K562 (cell line): Measurements from ENCODE around the gene NR1H2. TPM values are rescaled to one million over a fixed set of nuclear protein-coding genes. Genes with fewer than 3 reads are reported as not detected.
A peak's percentile ranks its signal among the peaks of the same experiment; 100 is the strongest.

Experiments
- ARID3A ChIP-seq: IDR thresholded peaks from 2 replicates; pipeline ENCODE4 v1.6.1; 2012; ENCODE audit warnings: low read depth, low read length, improper control_type of control experiment, borderline replicate concordance
- BACH1 ChIP-seq: fragments of 200-800 bp; sonication (Bioruptor generic); IDR thresholded peaks from 2 replicates; pipeline ENCODE4 v1.6.1; 2016; ENCODE audit warnings: missing genetic modification characterization, missing compliant biosample characterization
- CEBPG ChIP-seq, 3 experiments: fragments of 200-800 bp in 1 of 3; sonication (Bioruptor generic) in 1 of 3; sonication (generic) in 1 of 3; formaldehyde crosslinking in 1 of 3; IDR thresholded peaks in 2 of 3; conservative IDR thresholded peaks in 1 of 3; 2 replicates each; pipeline versions ENCODE4 v1.6.1 to v1.8.0; 2016 to 2022; ENCODE audit warnings: missing compliant biosample characterization in 2 of 3, missing genetic modification characterization in 2 of 3, mild to moderate bottlenecking in 1 of 3, missing genetic modification reagents in 1 of 3
- ELF2 ChIP-seq: fragments of 250-450 bp; sonication (Bioruptor Pico); IDR thresholded peaks from 2 replicates; pipeline ENCODE4 v1.5.0; 2021; ENCODE audit warnings: mild to moderate bottlenecking
- FOXA1 ChIP-seq: fragments of 450-650 bp; IDR thresholded peaks from 2 replicates; pipeline ENCODE4 v1.6.1; 2016; ENCODE audit warnings: mild to moderate bottlenecking, borderline replicate concordance
- FOXJ3 ChIP-seq: sonication (generic); formaldehyde crosslinking; IDR thresholded peaks from 2 replicates; pipeline ENCODE4 v1.4.0; 2020; ENCODE audit warnings: mild to moderate bottlenecking, missing genetic modification reagents
- FOXK2 ChIP-seq, 2 experiments: fragments of 450-650 bp; IDR thresholded peaks in 1 of 2; conservative IDR thresholded peaks in 1 of 2; 2 replicates each; pipeline ENCODE4 v1.6.1; 2016; ENCODE audit warnings: low read depth in 2 of 2, mild to moderate bottlenecking in 1 of 2
- FOXM1 ChIP-seq, 2 experiments: fragments of 450-650 bp in 1 of 2; sonication (generic) in 1 of 2; formaldehyde crosslinking in 1 of 2; IDR thresholded peaks; 2 replicates each; pipeline versions ENCODE4 v1.6.1 to v1.9.0; 2017 to 2022; ENCODE audit warnings: low read depth in 2 of 2, mild to moderate bottlenecking in 2 of 2, missing genetic modification reagents in 1 of 2, moderate library complexity in 1 of 2
- NEUROD1 ChIP-seq: fragments of 150-350 bp; IDR thresholded peaks from 2 replicates; pipeline ENCODE4 v1.6.1; 2014; ENCODE audit warnings: borderline replicate concordance, low read length, low read depth; ENCODE audit not compliant: partially characterized antibody
- RAD51 ChIP-seq: fragments of 450-650 bp; IDR thresholded peaks from 2 replicates; pipeline ENCODE4 v1.7.1; 2016; ENCODE audit warnings: low read depth, mild to moderate bottlenecking, borderline replicate concordance
- SNAPC5 ChIP-seq: fragments of 250-450 bp; sonication (Bioruptor Pico); IDR thresholded peaks from 2 replicates; pipeline ENCODE4 v1.8.0; 2021; ENCODE audit warnings: moderate library complexity, mild to moderate bottlenecking, inconsistent platforms
- ZFP1 ChIP-seq: fragments of 450-650 bp; formaldehyde crosslinking; IDR thresholded peaks from 2 replicates; pipeline ENCODE4 v1.4.0; 2020; ENCODE audit warnings: mild to moderate bottlenecking, mixed read lengths
- ZNF124 ChIP-seq: sonication (generic); formaldehyde crosslinking; IDR thresholded peaks from 2 replicates; pipeline ENCODE4 v1.8.1; 2022; ENCODE audit warnings: missing genetic modification reagents
- ZNF174 ChIP-seq: fragments of 250-450 bp; sonication (Bioruptor Pico); IDR thresholded peaks from 2 replicates; pipeline ENCODE4 v1.4.0; 2020; ENCODE audit warnings: mild to moderate bottlenecking
- ZNF778 ChIP-seq: fragments of 450-650 bp; formaldehyde crosslinking; IDR thresholded peaks from 2 replicates; pipeline ENCODE4 v1.4.0; 2020; ENCODE audit warnings: mild to moderate bottlenecking, moderate library complexity
- ZNF830 ChIP-seq: fragments of 250-450 bp; sonication (Bioruptor Pico); IDR thresholded peaks from 2 replicates; pipeline ENCODE4 v1.5.0; 2021; ENCODE audit warnings: mild to moderate bottlenecking
- polyA plus RNA-seq, 8 experiments: library from polyadenylated mRNA; depleted of rRNA in 4 of 8; stranded (reverse) in 5 of 8; unstranded in 3 of 8; fragments of >200 nt; fragmentation: Nextera tagmentation in 2 of 8; fragmentation: Illumina TruSeq in 1 of 8; extraction: Ambion mirVana in 2 of 8; extraction: Trizol in 1 of 8; gene quantifications; 2 replicates each; pipeline versions ENCODE4 v1.2.1 to v1.2.3, GENCODE V29; 2011 to 2014; ENCODE audit warnings: inconsistent platforms in 1 of 8, missing spikeins in 1 of 8
- total RNA-seq, 7 experiments: library from RNA; depleted of rRNA in 6 of 7; stranded (reverse); fragments of >200 nt in 6 of 7; fragmentation: Illumina TruSeq in 2 of 7; extraction: Trizol in 2 of 7; gene quantifications; 2 replicates each; pipeline versions ENCODE4 v1.2.1 to v1.2.3, GENCODE V29; 2011 to 2021; ENCODE audit warnings: low replicate concordance in 1 of 7
- TF ChIP-seq, protein P1 (sequence below): fragments of 450-650 bp; IDR thresholded peaks from 2 replicates; pipeline ENCODE4 v1.6.1; 2016; ENCODE audit warnings: mild to moderate bottlenecking
- TF ChIP-seq, protein P2 (sequence below), 2 experiments: fragments of 450-650 bp; conservative IDR thresholded peaks; 2 replicates each; pipeline ENCODE4 v1.6.1; 2017; ENCODE audit warnings: mild to moderate bottlenecking in 2 of 2, moderate library complexity in 2 of 2
- TF ChIP-seq, protein P3 (sequence below): fragments of 450-650 bp; formaldehyde crosslinking; IDR thresholded peaks from 2 replicates; pipeline ENCODE4 v1.4.0; 2020; ENCODE audit warnings: mild to moderate bottlenecking

The NR1H2 gene
- total and polyA plus RNA-seq, 9 of the 15 experiments (the other 6 are each of a cell fraction or from before 2014, with no cell fraction given): 0.11 to 73.8 (median 24.0) TPM

GRCh38 chr19:50414864-50415660 is 38.8 kb downstream of the NR1H2 start (continued):
- TF ChIP-seq ARID3A (no peak), CEBPG (CRISPR knock-in tag; IDR thresholded peaks at IDR 0.05) (no peak; the same call in 1 of the 2 replicates), CEBPG (tag; conservative IDR thresholded peaks at IDR 0.05 in 1 of 2, IDR thresholded peaks at IDR 0.05 in 1 of 2) (no peak), FOXJ3 (CRISPR knock-in tag) (no peak), RAD51 (no peak), BACH1 (tag) (no peak), FOXA1 (no peak), FOXM1 (IDR thresholded peaks at IDR 0.05; ENCODE audit: low read depth) (no peak), FOXM1 (CRISPR knock-in tag; IDR thresholded peaks at IDR 0.05; ENCODE audit: low read depth) (no peak), ELF2 (CRISPR knock-in tag) (no peak), SNAPC5 (no peak), ZNF778 (CRISPR knock-in tag) (no peak), ZNF174 (no peak), ZNF830 (no peak), FOXK2 (conservative IDR thresholded peaks at IDR 0.05 in 1 of 2, IDR thresholded peaks at IDR 0.05 in 1 of 2; ENCODE audit: low read depth in 2 of 2) (no peak), ZFP1 (CRISPR knock-in tag) (no peak), ZNF124 (CRISPR knock-in tag) (no peak), NEUROD1 (no peak)
- TF ChIP-seq, protein P1, sequence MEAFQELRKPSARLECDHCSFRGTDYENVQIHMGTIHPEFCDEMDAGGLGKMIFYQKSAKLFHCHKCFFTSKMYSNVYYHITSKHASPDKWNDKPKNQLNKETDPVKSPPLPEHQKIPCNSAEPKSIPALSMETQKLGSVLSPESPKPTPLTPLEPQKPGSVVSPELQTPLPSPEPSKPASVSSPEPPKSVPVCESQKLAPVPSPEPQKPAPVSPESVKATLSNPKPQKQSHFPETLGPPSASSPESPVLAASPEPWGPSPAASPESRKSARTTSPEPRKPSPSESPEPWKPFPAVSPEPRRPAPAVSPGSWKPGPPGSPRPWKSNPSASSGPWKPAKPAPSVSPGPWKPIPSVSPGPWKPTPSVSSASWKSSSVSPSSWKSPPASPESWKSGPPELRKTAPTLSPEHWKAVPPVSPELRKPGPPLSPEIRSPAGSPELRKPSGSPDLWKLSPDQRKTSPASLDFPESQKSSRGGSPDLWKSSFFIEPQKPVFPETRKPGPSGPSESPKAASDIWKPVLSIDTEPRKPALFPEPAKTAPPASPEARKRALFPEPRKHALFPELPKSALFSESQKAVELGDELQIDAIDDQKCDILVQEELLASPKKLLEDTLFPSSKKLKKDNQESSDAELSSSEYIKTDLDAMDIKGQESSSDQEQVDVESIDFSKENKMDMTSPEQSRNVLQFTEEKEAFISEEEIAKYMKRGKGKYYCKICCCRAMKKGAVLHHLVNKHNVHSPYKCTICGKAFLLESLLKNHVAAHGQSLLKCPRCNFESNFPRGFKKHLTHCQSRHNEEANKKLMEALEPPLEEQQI: no peak
- TF ChIP-seq, protein P2, sequence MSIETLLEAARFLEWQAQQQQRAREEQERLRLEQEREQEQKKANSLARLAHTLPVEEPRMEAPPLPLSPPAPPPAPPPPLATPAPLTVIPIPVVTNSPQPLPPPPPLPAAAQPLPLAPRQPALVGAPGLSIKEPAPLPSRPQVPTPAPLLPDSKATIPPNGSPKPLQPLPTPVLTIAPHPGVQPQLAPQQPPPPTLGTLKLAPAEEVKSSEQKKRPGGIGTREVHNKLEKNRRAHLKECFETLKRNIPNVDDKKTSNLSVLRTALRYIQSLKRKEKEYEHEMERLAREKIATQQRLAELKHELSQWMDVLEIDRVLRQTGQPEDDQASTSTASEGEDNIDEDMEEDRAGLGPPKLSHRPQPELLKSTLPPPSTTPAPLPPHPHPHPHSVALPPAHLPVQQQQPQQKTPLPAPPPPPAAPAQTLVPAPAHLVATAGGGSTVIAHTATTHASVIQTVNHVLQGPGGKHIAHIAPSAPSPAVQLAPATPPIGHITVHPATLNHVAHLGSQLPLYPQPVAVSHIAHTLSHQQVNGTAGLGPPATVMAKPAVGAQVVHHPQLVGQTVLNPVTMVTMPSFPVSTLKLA (conservative IDR thresholded peaks at IDR 0.05): peak; percentile 71 to 79
- TF ChIP-seq, protein P3, sequence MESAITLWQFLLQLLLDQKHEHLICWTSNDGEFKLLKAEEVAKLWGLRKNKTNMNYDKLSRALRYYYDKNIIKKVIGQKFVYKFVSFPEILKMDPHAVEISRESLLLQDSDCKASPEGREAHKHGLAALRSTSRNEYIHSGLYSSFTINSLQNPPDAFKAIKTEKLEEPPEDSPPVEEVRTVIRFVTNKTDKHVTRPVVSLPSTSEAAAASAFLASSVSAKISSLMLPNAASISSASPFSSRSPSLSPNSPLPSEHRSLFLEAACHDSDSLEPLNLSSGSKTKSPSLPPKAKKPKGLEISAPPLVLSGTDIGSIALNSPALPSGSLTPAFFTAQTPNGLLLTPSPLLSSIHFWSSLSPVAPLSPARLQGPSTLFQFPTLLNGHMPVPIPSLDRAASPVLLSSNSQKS (CRISPR knock-in tag): no peak
